Measurements from ENCODE around the gene ABCA2. TPM values are rescaled to one million over a fixed set of nuclear protein-coding genes. Genes with fewer than 3 reads are reported as not detected.

The ABCA2 gene
- total RNA-seq, 1 donor from 2014 or later = 2.1 TPM

GRCh38 chr9:136978865-136979544 is 49.0 kb downstream of the ABCA2 start:
- Mint-ChIP-seq H3K4me1 (ENCODE audit: unreplicated experiment) (peaks cover 2% of the 10 kb centered on the region), H3K27ac (ENCODE audit: unreplicated experiment) (no peak overlapping the region), H3K36me3 (ENCODE audit: low read depth, unreplicated experiment) (peaks cover 8% of the 10 kb centered on the region)

GRCh38 chr9:136978073-136978864 is 49.8 kb downstream of the ABCA2 start:
- no peak overlapping the region for H3K27ac Mint-ChIP-seq (ENCODE audit: unreplicated experiment)
- H3K4me3 Mint-ChIP-seq (ENCODE audit: unreplicated experiment) = no peak overlapping the region
- DNase-seq (ENCODE audit: low spot score) = peak; percentile 58
- H3K27me3 Mint-ChIP-seq (ENCODE audit: unreplicated experiment) = peaks cover 8% of the 10 kb centered on the region
- no peaks in the 10 kb centered on the region for H3K4me1 Mint-ChIP-seq (ENCODE audit: unreplicated experiment)
- peaks cover 4% of the 10 kb centered on the region for H3K36me3 Mint-ChIP-seq (ENCODE audit: low read depth, unreplicated experiment)
- no peak for TF ChIP-seq CTCF (IDR thresholded peaks at IDR 0.05; ENCODE audit: unreplicated experiment)
- H3K9me3 Mint-ChIP-seq (ENCODE audit: unreplicated experiment) = no peaks in the 10 kb centered on the region

More at GRCh38 chr9:136978865-136979544, 49.0 kb downstream of the ABCA2 start:
- DNase-seq (ENCODE audit: low spot score) = no peak
- Mint-ChIP-seq H3K27me3 (ENCODE audit: unreplicated experiment) (peaks cover 10% of the 10 kb centered on the region), H3K4me3 (ENCODE audit: unreplicated experiment) (no peak overlapping the region), H3K9me3 (ENCODE audit: unreplicated experiment) (no peaks in the 10 kb centered on the region)
- no peak for TF ChIP-seq CTCF (IDR thresholded peaks at IDR 0.05; ENCODE audit: unreplicated experiment)

GRCh38 chr9:136977649-136978072 is 50.4 kb downstream of the ABCA2 start:
- H3K9me3 Mint-ChIP-seq (ENCODE audit: unreplicated experiment) = no peaks in the 10 kb centered on the region
- no peak for DNase-seq (ENCODE audit: low spot score)
- peaks cover 8% of the 10 kb centered on the region for H3K27me3 Mint-ChIP-seq (ENCODE audit: unreplicated experiment)
- H3K4me3 Mint-ChIP-seq (ENCODE audit: unreplicated experiment) = no peak overlapping the region
- H3K36me3 Mint-ChIP-seq (ENCODE audit: low read depth, unreplicated experiment) = peaks cover 4% of the 10 kb centered on the region
- H3K27ac Mint-ChIP-seq (ENCODE audit: unreplicated experiment) = no peak overlapping the region
- no peaks in the 10 kb centered on the region for H3K4me1 Mint-ChIP-seq (ENCODE audit: unreplicated experiment)
- TF ChIP-seq CTCF (IDR thresholded peaks at IDR 0.05; ENCODE audit: unreplicated experiment) = no peak

GRCh38 chr9:136977223-136977622 is 50.8 kb downstream of the ABCA2 start, which contains the start of gene PTGDS:
Gene PTGDS, plus strand, starts transcription at chr9:136977504. Its CDS starts 75 bp downstream, at chr9:136977579.
- DNase-seq (ENCODE audit: low spot score) = no peak
- H3K27ac Mint-ChIP-seq (ENCODE audit: unreplicated experiment) = no peak within 1 kb of the TSS
- no peak for TF ChIP-seq CTCF (IDR thresholded peaks at IDR 0.05; ENCODE audit: unreplicated experiment)
- peaks cover 4% of the 10 kb centered on the region for H3K36me3 Mint-ChIP-seq (ENCODE audit: low read depth, unreplicated experiment)
- H3K27me3 Mint-ChIP-seq (ENCODE audit: unreplicated experiment) = peaks cover 8% of the 10 kb centered on the region
- H3K9me3 Mint-ChIP-seq (ENCODE audit: unreplicated experiment) = no peaks in the 10 kb centered on the region
- no peaks in the 10 kb centered on the region for H3K4me1 Mint-ChIP-seq (ENCODE audit: unreplicated experiment)
- H3K4me3 Mint-ChIP-seq (ENCODE audit: unreplicated experiment) = no peak within 1 kb of the TSS

- H3K27ac Mint-ChIP-seq (ENCODE audit: unreplicated experiment) = no peak overlapping the region
- no peaks in the 10 kb centered on the region for H3K4me1 Mint-ChIP-seq (ENCODE audit: unreplicated experiment)
- peak; percentile 55 for DNase-seq (ENCODE audit: low spot score)
- H3K36me3 Mint-ChIP-seq (ENCODE audit: low read depth, unreplicated experiment) = peaks cover 1% of the 10 kb centered on the region
- TF ChIP-seq CTCF (IDR thresholded peaks at IDR 0.05; ENCODE audit: unreplicated experiment) = no peak
- H3K27me3 Mint-ChIP-seq (ENCODE audit: unreplicated experiment) = peaks cover 5% of the 10 kb centered on the region
- H3K4me3 Mint-ChIP-seq (ENCODE audit: unreplicated experiment) = no peak overlapping the region
- no peaks in the 10 kb centered on the region for H3K9me3 Mint-ChIP-seq (ENCODE audit: unreplicated experiment)
Observed at GRCh38 chr9:136975644-136976043, 52.4 kb downstream of the ABCA2 start.
